Ascending aorta (tissue), 2 donors: Measurements from ENCODE around the gene SPSB1. TPM values are rescaled to one million over a fixed set of nuclear protein-coding genes. Genes with fewer than 3 reads are reported as not detected.
A peak's percentile ranks its signal among the peaks of the same experiment; 100 is the strongest.

Experiments
- DNase-seq, 2 donors: peaks; one replicate each; pipeline ENCODE4 v3.0.0-alpha.2; 2019; ENCODE audit warnings: low spot score in 2 of 2
- H3K27ac ChIP-seq, 2 donors: fragments of 200-600 bp; sonication (generic); one replicate each; pipeline ENCODE4 v1.5.1; 2016 to 2017; ENCODE audit warnings: mild to moderate bottlenecking in 1 of 2
- H3K27me3 ChIP-seq: fragments of 200-600 bp; sonication (generic); one replicate; pipeline ENCODE4 v1.5.1; 2017
- H3K36me3 ChIP-seq, 2 donors: fragments of 200-600 bp; sonication (generic); one replicate each; pipeline ENCODE4 v1.5.1; 2016
- H3K4me1 ChIP-seq, 2 donors: fragments of 200-600 bp; sonication (generic); one replicate each; pipeline ENCODE4 v1.5.1; 2016 to 2017; ENCODE audit warnings: mild to moderate bottlenecking in 1 of 2
- H3K4me3 ChIP-seq, 2 donors: fragments of 200-600 bp; sonication (generic); one replicate each; pipeline ENCODE4 v1.5.1; 2016 to 2017; ENCODE audit warnings: mild to moderate bottlenecking in 1 of 2
- H3K9me3 ChIP-seq, 2 donors: fragments of 200-600 bp; sonication (generic); one replicate each; pipeline ENCODE4 v1.5.1; 2016
- CTCF ChIP-seq, 3 experiments: fragments of 200-600 bp in 2 of 3; fragments of 450-650 bp in 1 of 3; sonication (generic) in 2 of 3; IDR thresholded peaks; one replicate each; pipeline ENCODE4 v1.5.1; 2016 to 2019; ENCODE audit warnings: antibody characterized with exemption in 3 of 3, mild to moderate bottlenecking in 1 of 3, moderate library complexity in 1 of 3
- intact Hi-C: fragments of 100-400 bp; cut with DNase I; formaldehyde crosslinking; loops from one replicate; pipeline ENCODE4 v1.15.1; 2023
- total RNA-seq: library from RNA; depleted of rRNA; stranded (reverse); fragments of >200 nt; gene quantifications from one replicate; pipeline ENCODE4 v1.1.0, GENCODE V29; 2016

Gene SPSB1
- total RNA-seq, 1 donor from 2014 or later: 64.9 TPM

GRCh38 chr1:9331016-9331415 is 38.3 kb downstream of the SPSB1 start:
- Histone ChIP-seq H3K4me1 (peaks cover 5 to 27% of the 10 kb centered on the region in 2 donors), H3K27ac (no peak overlapping the region)
- intact Hi-C loops: no loop called here

GRCh38 chr1:9331558-9332346 is 39.1 kb downstream of the SPSB1 start:
- no peaks in the 10 kb centered on the region for H3K27me3 ChIP-seq
- peaks cover 0 to 24% of the 10 kb centered on the region in 2 donors for H3K4me1 ChIP-seq
- no peak for DNase-seq
- H3K27ac ChIP-seq: peak overlapping the region in 1 of 2 donors; percentile 52
- H3K9me3 ChIP-seq: no peaks in the 10 kb centered on the region
- peaks cover 0 to 4% of the 10 kb centered on the region in 2 donors for H3K36me3 ChIP-seq
- no peak for TF ChIP-seq CTCF (IDR thresholded peaks at IDR 0.05)
- intact Hi-C loops: no loop called here
- no peak overlapping the region for H3K4me3 ChIP-seq

More at GRCh38 chr1:9331016-9331415, 38.3 kb downstream of the SPSB1 start:
- H3K9me3 ChIP-seq: no peaks in the 10 kb centered on the region
- H3K4me3 ChIP-seq: no peak overlapping the region
- no peak for DNase-seq
- no peaks in the 10 kb centered on the region for H3K36me3 ChIP-seq
- TF ChIP-seq CTCF (IDR thresholded peaks at IDR 0.05): no peak
- H3K27me3 ChIP-seq: no peaks in the 10 kb centered on the region

GRCh38 chr1:9332513-9333143 is 39.9 kb downstream of the SPSB1 start:
- Histone ChIP-seq H3K9me3 (no peaks in the 10 kb centered on the region), H3K4me3 (no peak overlapping the region), H3K27ac (peak overlapping the region; percentile 52 to 63), H3K27me3 (no peaks in the 10 kb centered on the region), H3K4me1 (peaks cover 2 to 25% of the 10 kb centered on the region in 2 donors), H3K36me3 (peaks cover 0 to 4% of the 10 kb centered on the region in 2 donors)
- intact Hi-C loops: no loop called here
- no peak for DNase-seq
- TF ChIP-seq CTCF (IDR thresholded peaks at IDR 0.05): no peak

- Histone ChIP-seq H3K27ac (peak overlapping the region; percentile 69 to 84), H3K27me3 (no peaks in the 10 kb centered on the region), H3K9me3 (no peaks in the 10 kb centered on the region), H3K4me3 (peak overlapping the region in 1 of 2 donors; percentile 51), H3K36me3 (peaks cover 0 to 4% of the 10 kb centered on the region in 2 donors), H3K4me1 (peaks cover 28 to 49% of the 10 kb centered on the region in 2 donors)
- TF ChIP-seq CTCF (IDR thresholded peaks at IDR 0.05): peak in 1 of 3 experiments; percentile 20
- intact Hi-C loops: no loop called here
- DNase-seq: no peak
These were observed 45.9 kb downstream of the SPSB1 start for GRCh38 chr1:9338397-9339246.

- H3K27ac ChIP-seq: peak overlapping the region; percentile 69 to 84
- peaks cover 0 to 4% of the 10 kb centered on the region in 2 donors for H3K36me3 ChIP-seq
- H3K4me3 ChIP-seq: peak overlapping the region in 1 of 2 donors; percentile 17
- H3K4me1 ChIP-seq: peaks cover 30 to 59% of the 10 kb centered on the region in 2 donors
- TF ChIP-seq CTCF (IDR thresholded peaks at IDR 0.05): no peak
- DNase-seq: no peak
- intact Hi-C loops: no loop called here
- H3K27me3 ChIP-seq: no peaks in the 10 kb centered on the region
- no peaks in the 10 kb centered on the region for H3K9me3 ChIP-seq
These were observed 47.6 kb downstream of the SPSB1 start for GRCh38 chr1:9340172-9340854.
